Activated CD4-positive, alpha-beta T cell treated with anti-CD3 and anti-CD28 coated beads for 4 hours (primary cell): ENCODE results near the gene ATP6V0A1.
"Not testable (repeated sequence)": the region's sequence is repeated elsewhere in the genome, so short reads cannot be mapped to it uniquely, and the experiment has no call there.

Experiments
- DNase-seq, 2 donors: peaks; one replicate each; pipeline ENCODE4 v3.0.0-alpha.2; 2020

The ATP6V0A1 gene

DNA sequence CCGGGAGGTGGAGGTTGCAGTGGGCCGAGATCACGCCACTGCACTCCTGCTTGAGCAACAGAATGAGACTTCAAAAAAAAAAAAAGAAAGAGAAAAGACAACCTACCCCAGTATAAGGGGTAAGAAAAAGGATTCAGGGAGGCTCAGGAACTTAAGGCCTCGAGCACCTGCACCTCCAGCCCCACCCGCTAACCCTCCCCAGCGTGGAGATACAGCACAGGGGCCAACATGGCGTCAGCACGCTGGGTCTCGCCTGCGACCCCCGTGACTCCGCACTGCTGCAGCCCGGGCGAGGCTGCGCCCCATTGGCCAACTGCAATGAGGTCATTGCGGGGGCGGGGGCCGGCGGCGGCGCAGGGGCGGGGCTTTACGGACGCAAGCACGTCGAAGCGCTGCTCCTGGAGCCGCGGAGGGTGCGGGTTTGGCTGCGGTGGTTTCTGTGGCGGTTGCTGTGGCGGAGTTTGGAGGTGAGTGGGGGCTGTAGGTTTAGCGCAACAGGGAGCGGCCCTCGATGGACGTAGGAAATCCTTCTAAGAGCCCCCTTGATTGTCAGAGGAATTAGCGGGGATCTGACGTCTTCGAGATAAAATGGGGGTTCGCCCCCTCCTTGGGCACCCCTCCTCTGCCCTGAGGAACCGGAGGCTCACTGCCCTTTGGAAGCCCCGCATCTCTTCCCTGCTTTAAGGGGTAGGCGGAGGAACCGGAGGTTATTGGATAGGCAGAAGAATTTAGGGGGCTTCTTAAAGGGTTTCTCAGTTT, at the start of gene ATP6V0A1:
Gene ATP6V0A1 (plus strand): TSS at position 382 of the 759 bp plus-strand sequence. CDS start 2,017 bp downstream, outside the sequence.
- peak; percentile 83 for DNase-seq

DNA sequence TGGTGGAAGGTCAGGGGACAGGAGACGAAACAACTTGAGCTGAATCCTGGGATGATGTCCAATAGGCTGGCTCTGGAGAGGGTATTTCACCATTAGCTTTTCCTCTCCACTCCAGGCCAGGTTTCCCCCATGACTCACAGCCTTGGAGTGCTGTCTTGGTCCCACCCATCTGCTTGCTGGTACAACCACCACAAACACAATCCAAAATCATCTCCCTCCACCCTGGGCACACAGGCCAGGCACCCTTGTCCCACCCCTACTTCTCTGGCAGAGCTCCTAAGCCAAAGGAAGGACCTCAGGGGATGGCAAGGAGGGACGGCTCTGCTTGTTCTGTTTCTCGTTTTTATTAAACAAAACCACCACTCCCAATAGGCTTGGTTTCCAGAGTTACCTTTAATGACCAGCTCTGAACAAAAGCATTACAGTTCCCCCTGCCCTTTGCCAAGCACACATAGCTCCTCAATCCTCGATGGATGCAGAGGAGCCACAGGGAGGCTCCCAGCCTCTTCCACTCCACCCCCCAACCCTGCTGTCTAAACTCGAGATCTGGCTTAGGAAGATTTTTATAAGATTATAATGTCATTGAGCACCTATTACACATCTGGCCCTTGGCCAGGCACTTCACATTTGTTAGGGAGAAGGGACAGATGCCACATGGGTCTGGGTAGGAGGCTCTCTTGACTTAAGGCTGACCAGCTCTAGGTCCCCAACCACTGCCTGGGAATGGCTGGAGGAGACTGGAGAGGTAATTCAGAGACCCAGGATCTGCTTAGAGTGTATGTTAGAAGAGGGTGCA, 49.0 kb upstream of the ATP6V0A1 start:
- DNase-seq: no peak

GRCh38 chr17:42410319-42410685, 48.4 kb upstream of the ATP6V0A1 start:
- no peak for DNase-seq

- DNase-seq: no peak
These were observed 47.3 kb upstream of the ATP6V0A1 start for GRCh38 chr17:42411361-42411760.

GRCh38 chr17:42411905-42412679, 46.6 kb upstream of the ATP6V0A1 start:
- no peak for DNase-seq

DNA sequence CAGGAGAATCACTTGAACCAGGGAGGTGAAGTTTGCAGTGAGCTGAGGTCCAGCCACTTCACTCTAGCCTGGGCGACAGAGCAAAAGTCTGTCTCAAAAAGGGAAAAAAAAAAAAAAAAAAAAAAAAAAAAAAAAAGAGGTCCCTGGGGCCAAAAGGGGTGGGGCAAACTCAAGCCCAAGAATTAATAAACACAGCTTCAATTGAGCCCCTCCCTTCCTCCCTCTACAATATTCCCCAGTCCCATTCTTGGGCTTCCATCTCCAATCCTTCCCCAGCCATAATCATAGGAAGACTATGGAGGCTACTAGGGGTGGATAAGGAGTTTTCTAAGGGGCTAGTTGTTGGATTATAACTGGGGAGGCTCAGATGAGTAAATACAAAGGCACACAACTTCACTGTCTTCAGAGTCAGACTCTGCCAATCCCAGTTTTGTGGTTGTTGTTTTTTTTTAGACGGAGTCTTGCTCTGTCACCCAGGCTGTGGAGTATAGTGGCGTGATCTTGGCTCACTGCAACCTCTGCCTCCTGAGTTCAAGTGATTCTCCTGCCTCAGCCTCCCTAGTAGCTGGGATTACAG, 45.1 kb upstream of the ATP6V0A1 start:
- no peak for DNase-seq

- DNase-seq: peak; percentile 62 to 63
These were observed 43.8 kb upstream of the ATP6V0A1 start for GRCh38 chr17:42414704-42415409.

- DNase-seq: not testable (repeated sequence)
These were observed 40.7 kb upstream of the ATP6V0A1 start for GRCh38 chr17:42417981-42418380.

DNA sequence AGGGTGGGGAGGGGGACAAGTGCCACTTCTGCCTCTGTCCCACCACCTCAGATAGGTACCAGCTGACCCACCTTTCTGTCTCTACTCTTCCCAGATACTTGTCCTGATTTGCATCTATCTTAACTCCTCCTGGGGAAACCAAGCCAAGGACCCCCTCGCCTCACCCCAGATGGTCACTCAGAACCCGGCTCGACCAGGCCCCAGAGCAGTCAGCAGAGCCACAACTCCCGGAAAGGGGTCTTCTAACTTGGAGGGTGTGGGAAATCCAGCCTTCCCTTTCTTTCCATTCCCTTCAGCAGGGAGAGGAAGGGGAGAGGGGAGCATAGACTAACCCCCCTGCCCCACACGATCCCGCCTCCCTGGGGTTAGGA, 37.6 kb upstream of the ATP6V0A1 start:
- no peak for DNase-seq

DNA sequence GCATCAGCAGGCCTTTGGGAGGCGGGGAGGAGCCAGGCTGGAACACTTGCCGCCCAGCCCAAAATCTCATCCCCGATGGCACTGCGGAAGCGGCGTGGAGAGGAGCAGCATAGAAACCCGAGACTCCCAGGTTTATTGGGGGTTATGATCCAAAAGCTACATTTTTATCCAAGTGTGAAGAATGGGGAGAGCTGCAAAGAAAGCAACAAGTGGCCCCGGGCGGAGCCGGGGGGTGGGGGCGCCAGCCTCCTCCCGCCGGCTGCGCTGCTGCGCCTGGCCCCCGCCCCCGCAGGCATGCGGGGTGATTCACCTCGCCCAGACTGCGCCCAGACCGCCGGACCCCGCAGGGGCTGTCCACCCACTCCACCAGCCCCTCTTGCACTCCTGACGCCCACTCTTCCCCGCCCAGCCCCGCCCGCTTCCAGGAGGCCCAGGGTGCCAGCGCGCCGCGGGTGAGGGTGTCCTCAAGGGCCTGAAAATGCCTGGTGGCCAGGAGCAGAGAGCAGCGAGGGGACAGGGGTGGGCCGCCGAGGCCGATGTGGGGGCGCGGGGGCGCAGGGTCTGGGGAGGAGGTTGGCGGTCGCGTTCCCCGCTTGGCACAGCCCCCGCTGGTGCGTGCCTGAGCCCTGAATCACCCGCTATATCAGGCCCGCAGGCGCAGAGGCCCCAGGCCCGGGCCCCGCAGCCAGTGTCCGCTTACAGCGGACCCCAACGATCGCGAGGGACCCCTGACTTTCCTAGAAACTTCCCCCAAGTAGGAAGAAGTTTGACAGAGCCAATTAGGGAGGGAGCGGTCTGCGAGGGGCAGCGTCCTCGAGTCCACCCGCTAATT, 37.0 kb upstream of the ATP6V0A1 start:
- peak; percentile 14 to 26 for DNase-seq

- DNase-seq: peak; percentile 20
These were observed 36.2 kb upstream of the ATP6V0A1 start for GRCh38 chr17:42422412-42422957.

GRCh38 chr17:42422958-42423712, 35.5 kb upstream of the ATP6V0A1 start, which contains the start of gene CAVIN1:
Gene CAVIN1, minus strand, starts transcription at chr17:42423256. Its CDS starts 159 bp downstream, at chr17:42423097.
- DNase-seq: no peak

DNA sequence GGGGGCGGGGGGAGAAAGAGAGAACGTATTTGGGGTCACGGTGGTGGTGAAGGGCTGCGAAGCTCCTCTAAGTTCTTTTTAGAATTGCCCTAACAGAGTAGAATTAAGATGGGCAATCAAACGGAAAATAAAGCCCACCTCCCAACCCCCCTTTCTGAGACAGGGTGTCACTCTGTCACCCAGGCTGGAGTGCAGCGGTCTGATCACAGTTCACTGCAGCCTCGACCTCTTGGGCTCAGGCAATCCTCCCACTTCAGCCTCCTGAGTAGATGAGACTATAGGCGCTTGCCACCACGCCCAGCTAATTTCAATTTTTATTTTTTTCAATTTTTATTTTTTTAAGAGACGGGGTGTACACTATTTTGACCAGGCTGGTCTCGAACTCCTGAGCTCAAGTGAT, 34.9 kb upstream of the ATP6V0A1 start:
- no peak for DNase-seq

- no peak for DNase-seq
These were observed 33.6 kb upstream of the ATP6V0A1 start for GRCh38 chr17:42424991-42425610.

GRCh38 chr17:42428141-42428944, 30.3 kb upstream of the ATP6V0A1 start:
- DNase-seq: peak; percentile 36 to 50

DNA sequence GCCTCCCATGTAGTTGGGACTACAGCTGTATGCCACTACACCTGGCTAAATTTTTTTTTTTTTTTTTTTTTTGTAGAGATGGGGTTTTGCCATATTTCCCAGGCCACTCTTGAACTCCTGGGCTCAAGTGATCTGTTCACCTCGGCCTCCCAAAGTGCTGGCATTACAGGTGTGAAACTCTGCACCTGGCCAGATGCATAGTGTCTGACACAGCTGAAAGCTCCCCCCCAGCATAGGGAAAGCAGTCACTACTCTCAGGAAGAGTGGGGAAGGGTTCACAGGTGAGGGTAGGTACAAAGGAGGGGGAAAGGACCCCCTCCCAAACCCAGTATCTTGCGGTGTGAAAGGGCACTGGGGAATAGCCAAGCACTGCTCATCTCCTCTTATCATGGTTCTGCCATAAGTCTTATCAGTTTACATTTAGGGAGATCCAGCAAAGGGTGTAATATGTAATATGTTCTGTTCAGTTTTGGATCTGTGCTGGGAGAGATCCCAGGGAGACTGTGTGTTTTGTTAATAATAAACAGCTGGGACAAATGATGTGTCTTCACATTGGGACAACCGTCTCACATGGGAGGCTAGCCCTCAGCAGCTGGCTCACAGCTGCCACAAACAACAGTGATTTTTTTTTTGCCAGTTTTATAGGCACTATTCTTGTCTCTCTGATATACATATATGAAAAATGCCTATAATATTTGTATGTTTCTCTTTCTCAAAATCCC, 28.8 kb upstream of the ATP6V0A1 start:
- no peak for DNase-seq

- no peak for DNase-seq
These were observed 26.9 kb upstream of the ATP6V0A1 start for GRCh38 chr17:42431758-42432161.

DNA sequence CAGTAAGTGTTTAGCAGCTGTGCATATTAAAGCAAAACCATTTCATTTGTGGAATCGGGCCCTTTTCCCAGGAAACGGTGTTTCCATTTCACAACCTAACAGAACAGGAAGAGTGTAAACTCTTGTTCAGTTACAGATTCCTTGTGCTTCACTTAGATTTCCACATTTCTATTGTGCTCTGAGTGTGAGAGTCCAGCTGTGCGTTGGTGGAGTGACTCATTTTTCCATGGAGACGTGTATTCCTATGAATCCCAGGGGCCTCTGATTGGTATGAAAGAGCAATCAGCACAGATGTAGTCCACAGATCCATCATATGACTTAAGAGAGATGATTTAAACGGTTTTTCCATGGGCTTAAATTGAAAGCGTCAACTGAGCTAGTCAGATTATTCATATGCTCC, 22.3 kb upstream of the ATP6V0A1 start:
- no peak for DNase-seq
